Activated naive CD4-positive, alpha-beta T cell treated with anti-CD3 and anti-CD28 coated beads, Interleukin-2, amount 10 ng/mL, durations not matched to agents 7 days and 5 days (primary cell): ENCODE measurements around the gene SLA2.
"Not testable (repeated sequence)": the region's sequence is repeated elsewhere in the genome, so short reads cannot be mapped to it uniquely, and the experiment has no call there.

ENCODE experiments used
- CTCF ChIA-PET: fragments of 350-600 bp; sonication (Branson Sonifier 250); formaldehyde crosslinking; loops from one replicate; lab custom pipeline; 2021; ENCODE audit warnings: antibody characterized with exemption; lab: Charles Lee
- DNase-seq: peaks from one replicate; pipeline ENCODE4 v3.0.0-alpha.2; 2020
- H3K27ac Mint-ChIP-seq: one replicate; pipeline ENCODE4 v1.8.0; 2021; ENCODE audit warnings: mild to moderate bottlenecking, moderate library complexity, mixed read lengths
- H3K27me3 Mint-ChIP-seq: one replicate; pipeline ENCODE4 v1.8.0; 2021; ENCODE audit warnings: mild to moderate bottlenecking, mixed read lengths
- H3K36me3 Mint-ChIP-seq: one replicate; pipeline ENCODE4 v1.8.0; 2021; ENCODE audit warnings: mixed read lengths
- H3K4me1 Mint-ChIP-seq: one replicate; pipeline ENCODE4 v1.8.0; 2021; ENCODE audit warnings: mixed read lengths
- H3K4me3 Mint-ChIP-seq: one replicate; pipeline ENCODE4 v1.8.0; 2021; ENCODE audit warnings: mild to moderate bottlenecking, moderate library complexity, mixed read lengths
- H3K9me3 Mint-ChIP-seq: one replicate; pipeline ENCODE4 v1.8.0; 2021; ENCODE audit warnings: mixed read lengths

Gene SLA2

GRCh38 chr20:36645998-36646397 is at the start of gene SLA2:
SLA2 (minus strand) TSS chr20:36646196; CDS start chr20:36641335, 4,861 bp downstream.
- H3K27ac Mint-ChIP-seq = peak within 1 kb of the TSS; percentile 97
- CTCF ChIA-PET = interaction anchor here (0.9 to 2.0 kb wide), 8 partner anchors 9 to 236 kb away, joined by 3 to 21 read pairs (median 4); no protein-coding TSS in a partner anchor
- H3K36me3 Mint-ChIP-seq = peaks cover 39% of the 10 kb centered on the region
- H3K27me3 Mint-ChIP-seq = no peaks in the 10 kb centered on the region
- peaks cover 54% of the 10 kb centered on the region for H3K4me1 Mint-ChIP-seq
- peak; percentile 80 for DNase-seq
- no peaks in the 10 kb centered on the region for H3K9me3 Mint-ChIP-seq
- peak within 1 kb of the TSS; percentile 96 for H3K4me3 Mint-ChIP-seq

- H3K4me3 Mint-ChIP-seq, H3K27me3 Mint-ChIP-seq: not testable (repeated sequence)
These were observed 49.5 kb upstream of the SLA2 start for GRCh38 chr20:36695467-36695866.

GRCh38 chr20:36688630-36689029 is 42.6 kb upstream of the SLA2 start:
- Mint-ChIP-seq H3K36me3 (no peaks in the 10 kb centered on the region), H3K27me3 (no peaks in the 10 kb centered on the region), H3K27ac (no peak overlapping the region), H3K9me3 (no peaks in the 10 kb centered on the region), H3K4me3 (no peak overlapping the region), H3K4me1 (peaks cover 3% of the 10 kb centered on the region)
- CTCF ChIA-PET = interaction anchor here (0.7 kb wide), 1 partner anchor 176 kb away, joined by 3 read pairs; no protein-coding TSS in a partner anchor
- DNase-seq = no peak

More at GRCh38 chr20:36695467-36695866, 49.5 kb upstream of the SLA2 start:
- DNase-seq, H3K27ac Mint-ChIP-seq, H3K4me1 Mint-ChIP-seq, H3K36me3 Mint-ChIP-seq, H3K9me3 Mint-ChIP-seq: not testable (repeated sequence)
- CTCF ChIA-PET = interaction anchor here (0.7 to 1.4 kb wide), 3 partner anchors 31 to 101 kb away, joined by 3 to 4 read pairs (median 3); no protein-coding TSS in a partner anchor

GRCh38 chr20:36687850-36688249 is 41.9 kb upstream of the SLA2 start:
- Mint-ChIP-seq H3K4me1 (peaks cover 3% of the 10 kb centered on the region), H3K4me3 (no peak overlapping the region), H3K36me3 (no peaks in the 10 kb centered on the region), H3K27ac (no peak overlapping the region), H3K27me3 (no peaks in the 10 kb centered on the region), H3K9me3 (no peaks in the 10 kb centered on the region)
- CTCF ChIA-PET = no interaction called here
- no peak for DNase-seq

GRCh38 chr20:36686944-36687343 is 40.9 kb upstream of the SLA2 start:
- Mint-ChIP-seq H3K36me3 (peaks cover 3% of the 10 kb centered on the region), H3K27ac (no peak overlapping the region), H3K27me3 (no peaks in the 10 kb centered on the region), H3K9me3 (no peaks in the 10 kb centered on the region), H3K4me1 (peaks cover 3% of the 10 kb centered on the region), H3K4me3 (no peak overlapping the region)
- DNase-seq = no peak
- CTCF ChIA-PET = no interaction called here

- Mint-ChIP-seq H3K9me3 (no peaks in the 10 kb centered on the region), H3K4me3 (no peak overlapping the region)
These were observed 40.5 kb upstream of the SLA2 start for GRCh38 chr20:36686504-36686903.

GRCh38 chr20:36684747-36685146 is 38.8 kb upstream of the SLA2 start:
- no peak for DNase-seq
- peaks cover 3% of the 10 kb centered on the region for H3K4me1 Mint-ChIP-seq
- no peak overlapping the region for H3K27ac Mint-ChIP-seq
- CTCF ChIA-PET = interaction anchor here (1.1 kb wide), 1 partner anchor 16 kb away, joined by 3 read pairs; no protein-coding TSS in a partner anchor
- H3K27me3 Mint-ChIP-seq = no peaks in the 10 kb centered on the region
- H3K4me3 Mint-ChIP-seq = no peak overlapping the region
- no peaks in the 10 kb centered on the region for H3K9me3 Mint-ChIP-seq
- H3K36me3 Mint-ChIP-seq = peaks cover 8% of the 10 kb centered on the region

More at GRCh38 chr20:36686504-36686903, 40.5 kb upstream of the SLA2 start:
- CTCF ChIA-PET = no interaction called here
- peaks cover 3% of the 10 kb centered on the region for H3K36me3 Mint-ChIP-seq
- peaks cover 3% of the 10 kb centered on the region for H3K4me1 Mint-ChIP-seq
- H3K27me3 Mint-ChIP-seq = no peaks in the 10 kb centered on the region
- no peak for DNase-seq
- no peak overlapping the region for H3K27ac Mint-ChIP-seq

- peaks cover 14% of the 10 kb centered on the region for H3K36me3 Mint-ChIP-seq
- DNase-seq = no peak
- no peaks in the 10 kb centered on the region for H3K27me3 Mint-ChIP-seq
- peaks cover 3% of the 10 kb centered on the region for H3K4me1 Mint-ChIP-seq
- no peak overlapping the region for H3K27ac Mint-ChIP-seq
- CTCF ChIA-PET = interaction anchor here (1.6 kb wide), 1 partner anchor 91 kb away, joined by 3 read pairs; the partner anchor contains the start of gene DSN1
- no peaks in the 10 kb centered on the region for H3K9me3 Mint-ChIP-seq
- no peak overlapping the region for H3K4me3 Mint-ChIP-seq
These were observed 36.3 kb upstream of the SLA2 start for GRCh38 chr20:36682311-36682710.

- Mint-ChIP-seq H3K9me3 (no peaks in the 10 kb centered on the region), H3K27me3 (no peaks in the 10 kb centered on the region), H3K4me3 (no peak overlapping the region), H3K4me1 (no peaks in the 10 kb centered on the region), H3K27ac (no peak overlapping the region), H3K36me3 (peaks cover 13% of the 10 kb centered on the region)
- no peak for DNase-seq
- CTCF ChIA-PET = no interaction called here
These were observed 31.4 kb upstream of the SLA2 start for GRCh38 chr20:36677422-36677771.

GRCh38 chr20:36676701-36677421 is 30.9 kb upstream of the SLA2 start:
- Mint-ChIP-seq H3K9me3 (no peaks in the 10 kb centered on the region), H3K4me3 (no peak overlapping the region), H3K27ac (no peak overlapping the region), H3K36me3 (peaks cover 11% of the 10 kb centered on the region), H3K4me1 (no peaks in the 10 kb centered on the region), H3K27me3 (no peaks in the 10 kb centered on the region)
- CTCF ChIA-PET = no interaction called here
- no peak for DNase-seq

- not testable (repeated sequence) for H3K9me3 Mint-ChIP-seq, H3K27me3 Mint-ChIP-seq, H3K4me1 Mint-ChIP-seq, H3K27ac Mint-ChIP-seq, DNase-seq, H3K4me3 Mint-ChIP-seq
- CTCF ChIA-PET = interaction anchor here (1.2 kb wide), 1 partner anchor 54 kb away, joined by 4 read pairs; no protein-coding TSS in a partner anchor
- H3K36me3 Mint-ChIP-seq = peaks cover 13% of the 10 kb centered on the region
These were observed 29.5 kb upstream of the SLA2 start for GRCh38 chr20:36675545-36675944.

- H3K4me3 Mint-ChIP-seq = no peak overlapping the region
- no peaks in the 10 kb centered on the region for H3K9me3 Mint-ChIP-seq
- CTCF ChIA-PET = no interaction called here
- no peaks in the 10 kb centered on the region for H3K4me1 Mint-ChIP-seq
- peaks cover 10% of the 10 kb centered on the region for H3K36me3 Mint-ChIP-seq
- H3K27ac Mint-ChIP-seq = no peak overlapping the region
- no peak for DNase-seq
- H3K27me3 Mint-ChIP-seq = no peaks in the 10 kb centered on the region
These were observed 27.0 kb upstream of the SLA2 start for GRCh38 chr20:36672991-36673390.

- Mint-ChIP-seq H3K36me3 (peaks cover 8% of the 10 kb centered on the region), H3K4me3 (no peak overlapping the region), H3K27ac (no peak overlapping the region), H3K4me1 (no peaks in the 10 kb centered on the region), H3K9me3 (no peaks in the 10 kb centered on the region), H3K27me3 (no peaks in the 10 kb centered on the region)
- no peak for DNase-seq
- CTCF ChIA-PET = interaction anchor here (1.0 to 1.4 kb wide), 2 partner anchors 58 to 138 kb away, joined by 3 to 4 read pairs; no protein-coding TSS in a partner anchor
These were observed 24.8 kb upstream of the SLA2 start for GRCh38 chr20:36670665-36671357.

GRCh38 chr20:36666181-36666740 is 20.3 kb upstream of the SLA2 start:
- no peak for DNase-seq
- H3K36me3 Mint-ChIP-seq = peaks cover 18% of the 10 kb centered on the region
- no peak overlapping the region for H3K27ac Mint-ChIP-seq
- CTCF ChIA-PET = interaction anchor here (1.0 to 2.9 kb wide), 6 partner anchors 23 to 190 kb away, joined by 3 to 21 read pairs (median 4); no protein-coding TSS in a partner anchor
- H3K4me1 Mint-ChIP-seq = peaks cover 2% of the 10 kb centered on the region
- H3K4me3 Mint-ChIP-seq = no peak overlapping the region
- H3K9me3 Mint-ChIP-seq = no peaks in the 10 kb centered on the region
- H3K27me3 Mint-ChIP-seq = no peaks in the 10 kb centered on the region
